ENCODE measurements around the gene ARHGEF12.

The ARHGEF12 gene

DNA sequence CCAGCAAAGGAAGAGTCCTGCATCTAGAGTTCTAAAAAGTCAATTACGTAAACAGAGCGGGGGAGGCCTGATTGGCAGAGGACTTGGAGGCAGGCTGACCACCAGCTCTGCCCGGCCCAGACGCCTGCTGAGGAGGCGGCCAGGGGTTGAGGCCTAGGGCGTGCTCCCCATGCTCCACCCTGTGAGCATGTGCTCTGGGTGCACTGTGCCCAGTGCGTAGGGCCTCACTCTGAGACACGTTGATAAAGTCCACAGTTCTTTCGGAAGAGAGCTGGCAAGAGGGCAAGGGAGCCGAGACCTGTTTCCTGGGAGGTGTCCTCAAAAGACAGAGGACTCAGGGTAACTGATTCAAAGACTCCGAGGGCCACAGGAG is 200.6 kb downstream of the ARHGEF12 start:
- DNase-seq (ENCODE audit: low read depth), result no peak

DNA sequence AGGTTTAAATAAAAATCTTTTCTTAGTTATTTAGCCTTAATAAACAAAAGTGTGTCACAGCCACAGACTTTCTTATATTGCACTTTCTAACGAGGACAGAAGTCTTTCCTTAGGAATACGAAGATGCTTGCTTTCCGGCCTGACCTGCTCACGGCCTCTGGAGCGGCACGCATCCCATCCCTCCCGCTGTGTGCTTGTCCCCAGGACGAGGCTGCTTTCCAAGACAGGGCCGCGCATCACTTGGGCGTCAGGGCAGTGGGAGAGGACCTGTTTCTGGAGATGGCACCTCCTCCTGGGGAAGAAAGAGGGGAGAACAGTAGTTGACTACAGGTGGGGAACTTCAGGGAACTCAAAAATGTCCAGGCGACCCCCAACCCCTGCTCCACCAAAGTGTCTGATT is 201.8 kb downstream of the ARHGEF12 start:
- no peak for DNase-seq (ENCODE audit: low read depth)

DNA sequence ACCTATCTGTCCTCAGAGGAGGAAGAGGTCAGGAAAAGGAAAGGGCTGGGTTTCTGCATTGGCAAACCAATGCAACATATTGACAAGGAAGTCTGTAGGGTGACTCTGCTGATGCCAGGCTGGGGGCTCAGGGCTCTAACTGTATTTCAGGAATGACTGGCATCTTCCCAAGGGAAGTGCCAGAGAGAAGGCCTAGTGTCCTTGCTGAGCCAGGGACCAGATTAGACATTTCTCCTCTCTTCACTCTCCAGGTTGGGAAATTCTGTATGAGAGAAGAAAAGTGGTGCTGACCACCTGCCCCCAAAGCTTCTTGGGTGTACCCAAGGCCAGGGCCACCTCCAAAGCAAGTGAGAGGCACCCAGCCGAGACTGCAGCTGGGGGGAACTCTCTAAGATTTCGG is 202.5 kb downstream of the ARHGEF12 start:
- no peak for DNase-seq (ENCODE audit: low read depth)
